K562 treated with DMSO at 1 percent for 12 hours (cell line): ENCODE results near the gene PIP5KL1. TPM values are rescaled to one million over a fixed set of nuclear protein-coding genes. Genes with fewer than 3 reads are reported as not detected.

Experiments
- total RNA-seq: library from RNA; unstranded; fragments of 300-600 nt; gene quantifications from 2 replicates; pipeline ENCODE4 v1.2.3, GENCODE V29; 2022; ENCODE audit not compliant: insufficient read depth

The PIP5KL1 gene, protein sequence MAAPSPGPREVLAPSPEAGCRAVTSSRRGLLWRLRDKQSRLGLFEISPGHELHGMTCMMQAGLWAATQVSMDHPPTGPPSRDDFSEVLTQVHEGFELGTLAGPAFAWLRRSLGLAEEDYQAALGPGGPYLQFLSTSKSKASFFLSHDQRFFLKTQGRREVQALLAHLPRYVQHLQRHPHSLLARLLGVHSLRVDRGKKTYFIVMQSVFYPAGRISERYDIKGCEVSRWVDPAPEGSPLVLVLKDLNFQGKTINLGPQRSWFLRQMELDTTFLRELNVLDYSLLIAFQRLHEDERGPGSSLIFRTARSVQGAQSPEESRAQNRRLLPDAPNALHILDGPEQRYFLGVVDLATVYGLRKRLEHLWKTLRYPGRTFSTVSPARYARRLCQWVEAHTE
- total RNA-seq, result 2.6 and 3.0 TPM in 2 replicates

DNA sequence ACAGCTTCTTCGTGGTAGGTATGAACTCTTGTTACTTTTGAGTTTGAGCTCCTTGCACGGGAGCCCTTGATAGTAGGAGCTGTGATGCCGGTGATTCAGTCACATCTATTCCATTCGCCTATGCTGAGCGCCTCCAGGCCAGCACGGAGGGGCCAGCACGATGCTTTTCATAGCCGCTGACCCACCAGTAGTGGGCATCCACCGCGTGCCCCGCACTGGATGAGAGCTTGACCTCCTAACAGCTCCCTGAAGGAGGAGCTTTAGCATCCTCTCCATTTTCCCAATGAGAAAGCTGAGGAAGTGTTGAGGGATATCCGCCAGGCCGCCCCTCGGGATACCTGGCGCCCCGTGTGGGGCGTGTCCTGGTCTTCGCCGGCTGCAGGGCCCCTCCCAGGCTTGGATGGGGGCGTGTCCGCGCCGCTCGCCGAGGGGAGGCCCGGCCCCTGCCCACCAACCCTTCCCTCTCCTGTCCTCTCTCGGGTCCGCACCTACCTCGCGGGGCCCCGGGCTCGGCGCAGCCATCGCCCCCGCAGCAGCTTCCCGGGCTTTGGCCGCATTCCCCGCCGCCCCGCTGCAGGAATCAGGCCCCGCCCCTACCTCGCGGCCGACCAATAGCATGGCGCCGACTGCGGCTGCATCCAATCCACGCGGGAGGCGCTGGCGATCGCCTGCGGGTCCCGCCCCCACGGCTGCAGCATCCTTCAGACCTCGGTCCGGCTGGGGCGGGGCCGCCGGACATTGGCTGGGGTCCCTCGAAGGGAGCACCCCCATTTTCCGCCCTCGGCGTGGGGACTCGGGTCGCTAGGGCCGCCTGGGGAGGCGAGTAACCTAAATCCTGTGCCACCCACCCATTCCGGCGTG, at the start of gene PIP5KL1:
Gene PIP5KL1 (minus strand): TSS at position 547 of the 861 bp plus-strand sequence. CDS start 25 bp downstream, at position 522.

DNA sequence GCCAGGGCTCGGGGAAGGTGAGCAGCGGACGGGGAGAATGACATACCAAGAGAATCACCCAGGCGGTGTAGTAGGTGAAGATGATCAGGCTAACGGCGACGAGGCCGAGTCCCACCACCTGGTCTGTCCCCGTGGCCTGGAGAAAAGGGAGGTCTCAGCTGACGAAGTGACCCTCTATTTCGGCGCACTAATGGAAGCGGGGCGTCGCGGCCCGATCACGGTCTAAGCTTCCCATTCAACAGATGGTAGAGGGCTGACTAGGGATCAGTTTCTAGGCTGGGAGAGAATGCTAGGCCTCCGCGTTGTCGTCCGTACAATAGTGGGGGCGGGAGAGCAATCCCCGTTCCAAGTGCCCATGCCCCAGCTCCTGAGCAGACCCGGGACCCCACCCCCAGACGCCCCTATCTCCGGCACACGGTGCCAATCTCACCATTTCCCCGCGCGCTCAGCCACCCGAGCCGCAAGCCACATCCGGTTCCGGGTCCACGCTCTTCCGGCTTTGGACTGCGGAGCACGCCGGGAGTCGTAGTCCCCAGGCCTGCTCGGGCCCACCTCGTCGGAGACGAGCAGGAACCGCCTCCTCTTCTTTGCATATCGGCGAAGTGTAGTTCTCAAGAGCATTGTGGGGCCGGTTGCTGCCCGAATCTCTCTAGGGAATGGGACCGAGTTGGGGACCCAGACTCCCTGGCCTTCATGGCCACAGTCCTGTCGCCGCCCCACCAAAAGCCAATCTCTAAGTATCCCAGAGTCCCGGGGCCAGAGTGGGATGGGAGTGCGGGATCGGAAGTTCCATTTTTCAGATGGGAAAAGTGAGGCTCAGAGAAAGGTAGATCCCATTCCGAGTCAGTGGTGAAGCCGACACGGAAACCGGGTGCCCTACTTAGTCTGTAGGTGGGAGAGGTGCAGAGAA, 7.1 kb upstream of the PIP5KL1 start, which contains the start of gene DPM2:
Gene DPM2 (minus strand): TSS at position 467 of the 910 bp plus-strand sequence. CDS start 34 bp downstream, at position 433.

GRCh38 chr9:127916720-127917581, 13.6 kb downstream of the PIP5KL1 start, which contains the start of gene ST6GALNAC4:
ST6GALNAC4 (minus strand) TSS chr9:127917041; CDS start chr9:127916419, 622 bp downstream.

GRCh38 chr9:127899128-127899943, 31.2 kb downstream of the PIP5KL1 start, which contains the start of gene ST6GALNAC6:
ST6GALNAC6 (minus strand) TSS chr9:127899603; CDS start chr9:127897981, 1,622 bp downstream.

DNA sequence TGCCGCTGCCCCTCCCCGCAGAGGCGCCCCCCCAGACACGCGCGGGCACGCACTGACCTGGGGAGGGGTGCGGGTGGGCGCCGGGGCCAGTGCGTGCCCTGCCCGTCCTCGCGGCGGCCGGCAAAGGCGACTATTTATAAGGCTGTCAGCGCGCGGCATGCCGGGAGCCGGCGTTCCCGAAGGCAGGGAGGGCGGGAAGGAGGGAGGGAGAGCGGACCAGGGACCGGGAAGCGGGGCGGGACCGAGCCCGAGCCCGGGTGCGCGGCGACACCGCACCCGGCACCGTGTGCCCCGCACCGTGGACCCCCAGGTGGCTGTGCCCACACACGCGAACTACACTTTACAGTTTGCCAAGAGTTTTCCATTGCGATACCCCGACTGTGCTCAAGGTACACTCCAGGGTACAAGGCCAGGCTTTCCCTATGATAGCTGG, 53.0 kb downstream of the PIP5KL1 start, which contains the start of gene AK1:
Gene AK1 (minus strand): TSS at position 110 of the 433 bp plus-strand sequence. CDS start 3,058 bp downstream, outside the sequence.

Other genes starting within 250 kb of the PIP5KL1 start
- gene CFAP157, start 223.8 kb downstream of the PIP5KL1 start, total RNA-seq, result 0.38 and 0.65 TPM in 2 replicates
- 14.3 and 14.9 TPM in 2 replicates for gene PTRH1, start 215.1 kb downstream of the PIP5KL1 start, total RNA-seq
- not detected in 2 replicates for gene TTC16, start 214.7 kb downstream of the PIP5KL1 start, total RNA-seq
- 95.6 and 97.0 TPM in 2 replicates for gene TOR2A, start 195.5 kb downstream of the PIP5KL1 start, total RNA-seq
- gene SH2D3C, start 152.1 kb downstream of the PIP5KL1 start, total RNA-seq, result 1.6 and 3.8 TPM in 2 replicates
- gene CDK9, start 144.7 kb downstream of the PIP5KL1 start, total RNA-seq, result 49.1 and 83.0 TPM in 2 replicates
- gene FPGS, start 127.9 kb downstream of the PIP5KL1 start, total RNA-seq, result 37.2 and 37.4 TPM in 2 replicates
- gene ENG, start 76.1 kb downstream of the PIP5KL1 start, total RNA-seq, result 0.85 and 1.2 TPM in 2 replicates
- gene AK1, start 53.1 kb downstream of the PIP5KL1 start, total RNA-seq, result 59.2 and 98.4 TPM in 2 replicates
- gene ST6GALNAC6, start 31.2 kb downstream of the PIP5KL1 start, total RNA-seq, result 14.6 and 15.2 TPM in 2 replicates
- 32.4 and 36.8 TPM in 2 replicates for gene ST6GALNAC4, start 13.7 kb downstream of the PIP5KL1 start, total RNA-seq
- 60.5 and 61.1 TPM in 2 replicates for gene DPM2, start 7.1 kb upstream of the PIP5KL1 start, total RNA-seq
- gene EEIG1, start 50.2 kb upstream of the PIP5KL1 start, total RNA-seq, result 22.0 and 46.0 TPM in 2 replicates
- 21.9 and 23.2 TPM in 2 replicates for gene NAIF1, start 136.5 kb upstream of the PIP5KL1 start, total RNA-seq
- 20.4 and 31.7 TPM in 2 replicates for gene SLC25A25, start 137.5 kb upstream of the PIP5KL1 start, total RNA-seq
- 40.1 and 46.2 TPM in 2 replicates for gene PTGES2, start 197.0 kb upstream of the PIP5KL1 start, total RNA-seq
- gene LCN2, start 218.7 kb upstream of the PIP5KL1 start, total RNA-seq, result not detected in 2 replicates
- 353 and 489 TPM in 2 replicates for gene BBLN, start 229.5 kb upstream of the PIP5KL1 start, total RNA-seq